Activated gamma-delta T cell treated with Interleukin-2 at 50 U/mL for 16 hours (primary cell): ENCODE measurements around the gene OR51B4.
"Not testable (repeated sequence)": the region's sequence is repeated elsewhere in the genome, so short reads cannot be mapped to it uniquely, and the experiment has no call there.

Experiments
- DNase-seq: peaks from one replicate; pipeline ENCODE4 v3.0.0-alpha.2; 2020

OR51B4 gene

GRCh38 chr11:5272395-5273017 lies 29.2 kb downstream of the OR51B4 start:
- no peak for DNase-seq

DNA sequence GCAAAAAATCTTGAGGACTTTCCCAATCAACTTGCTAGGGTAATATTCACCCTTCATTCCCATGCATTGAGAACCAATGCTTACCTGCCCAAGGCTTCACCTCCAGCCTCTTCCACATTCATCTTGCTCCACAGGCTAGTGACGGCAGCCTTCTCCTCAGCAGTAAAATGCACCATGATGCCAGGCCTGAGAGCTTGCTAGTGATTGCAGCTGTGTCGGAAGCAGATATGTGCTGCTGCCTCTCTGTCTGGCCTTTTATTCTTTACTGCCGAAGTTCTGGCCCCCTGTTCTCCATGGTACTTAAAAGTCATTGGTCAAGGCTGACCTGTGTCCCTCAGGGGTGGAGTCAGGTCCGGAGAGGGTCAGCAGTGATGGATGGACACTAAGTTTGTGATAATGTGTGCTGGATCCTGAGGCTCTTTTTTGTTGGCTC lies 32.0 kb downstream of the OR51B4 start, which contains the start of gene HBE1:
Gene HBE1 (minus strand): TSS at position 231 of the 433 bp plus-strand sequence. CDS start 55 bp downstream, at position 176.
- DNase-seq = no peak

GRCh38 chr11:5267033-5267563 lies 34.6 kb downstream of the OR51B4 start:
- no peak for DNase-seq

DNA sequence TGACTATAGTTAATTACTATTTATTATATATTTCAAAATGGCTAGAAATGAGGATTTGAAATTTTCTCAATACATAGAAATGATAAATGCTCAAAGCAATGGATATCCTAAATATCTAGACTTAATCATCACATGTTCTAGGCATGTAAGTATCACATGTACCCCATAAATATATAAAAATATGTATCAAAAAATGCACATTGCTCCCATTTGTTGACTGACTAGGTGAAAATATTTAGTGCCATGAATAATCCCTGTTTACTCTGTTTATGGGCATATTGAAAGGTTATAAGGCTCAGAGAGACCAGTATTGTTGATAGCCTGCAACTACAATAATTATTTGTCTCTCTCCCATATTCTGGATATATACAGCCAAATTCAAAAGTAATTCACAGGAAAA lies 35.1 kb downstream of the OR51B4 start:
- DNase-seq = no peak

DNA sequence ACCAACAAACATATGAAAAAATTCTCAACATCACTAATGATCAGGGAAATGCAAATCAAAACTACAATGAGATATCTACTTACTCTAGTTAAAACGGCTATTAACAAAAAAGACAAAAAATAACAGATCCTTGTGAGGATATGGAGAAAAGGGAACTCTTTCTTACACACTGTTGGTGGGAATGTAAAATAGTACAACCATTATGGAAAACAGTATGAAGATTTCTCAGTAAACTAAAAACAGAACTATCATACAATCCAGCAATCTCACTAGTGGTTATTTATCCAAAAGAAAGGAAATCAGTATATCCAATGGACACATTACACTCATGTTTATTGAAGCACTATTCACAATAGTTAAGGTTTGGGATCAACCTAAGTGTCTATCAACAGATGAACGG lies 35.9 kb downstream of the OR51B4 start:
- no peak for DNase-seq

DNA sequence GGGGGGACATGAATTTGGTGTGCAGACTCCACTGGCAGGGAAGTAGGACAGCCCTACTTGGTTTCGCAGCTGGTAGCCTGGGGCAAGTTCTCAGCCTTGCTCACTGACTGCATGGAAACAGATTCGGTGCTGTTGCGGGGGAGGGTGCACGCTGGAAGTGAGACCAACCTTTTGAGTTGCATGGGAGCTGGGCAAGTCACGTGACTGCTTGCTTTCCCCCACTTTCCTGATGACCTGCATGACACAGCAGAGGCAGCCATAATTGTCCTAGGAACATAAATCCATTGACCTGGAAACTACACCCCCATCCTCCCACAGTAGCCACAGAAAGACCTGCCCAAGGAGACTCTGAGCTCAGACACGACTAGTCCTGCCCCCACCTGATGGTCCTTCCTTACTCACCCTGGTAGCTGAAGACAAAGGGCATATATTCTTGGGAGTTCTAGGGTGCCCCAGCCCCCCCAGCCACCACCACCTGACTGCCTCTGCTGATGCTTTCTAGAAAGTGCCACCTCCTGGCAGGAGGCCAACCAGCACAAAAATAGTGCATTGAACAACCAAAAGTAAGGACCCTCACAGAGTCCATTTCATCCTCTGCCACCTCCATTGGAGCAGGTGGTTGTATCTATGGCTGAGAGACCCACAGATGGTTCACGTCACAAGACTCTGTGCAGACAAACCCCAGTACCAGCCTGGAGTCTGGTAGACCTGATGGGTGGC lies 43.0 kb downstream of the OR51B4 start:
- DNase-seq = no peak

GRCh38 chr11:5257296-5257695 lies 44.5 kb downstream of the OR51B4 start:
- no peak for DNase-seq

DNA sequence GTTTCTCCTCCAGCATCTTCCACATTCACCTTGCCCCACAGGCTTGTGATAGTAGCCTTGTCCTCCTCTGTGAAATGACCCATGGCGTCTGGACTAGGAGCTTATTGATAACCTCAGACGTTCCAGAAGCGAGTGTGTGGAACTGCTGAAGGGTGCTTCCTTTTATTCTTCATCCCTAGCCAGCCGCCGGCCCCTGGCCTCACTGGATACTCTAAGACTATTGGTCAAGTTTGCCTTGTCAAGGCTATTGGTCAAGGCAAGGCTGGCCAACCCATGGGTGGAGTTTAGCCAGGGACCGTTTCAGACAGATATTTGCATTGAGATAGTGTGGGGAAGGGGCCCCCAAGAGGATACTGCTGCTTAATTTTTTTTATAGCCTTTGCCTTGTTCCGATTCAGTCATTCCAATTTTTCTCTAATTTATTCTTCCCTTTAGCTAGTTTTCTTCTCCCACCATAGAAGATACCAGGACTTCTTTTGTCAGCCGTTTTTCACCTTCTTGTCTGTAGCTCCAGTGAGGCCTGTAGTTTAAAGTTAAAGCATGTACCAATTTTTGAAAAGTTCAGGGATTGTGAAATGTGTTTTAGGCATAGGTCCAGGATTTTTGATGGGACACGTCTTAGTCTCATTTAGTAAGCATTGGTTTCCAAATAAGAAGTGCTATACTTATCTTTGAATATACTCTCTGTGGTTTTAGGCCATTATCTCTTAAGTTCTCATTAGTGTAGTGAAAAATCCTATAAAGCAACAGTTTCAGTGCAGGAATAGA lies 46.9 kb downstream of the OR51B4 start, which contains the start of gene HBG2:
Gene HBG2 (minus strand): TSS at position 136 of the 768 bp plus-strand sequence. CDS start 53 bp downstream, at position 83.
- DNase-seq = not testable (repeated sequence)

DNA sequence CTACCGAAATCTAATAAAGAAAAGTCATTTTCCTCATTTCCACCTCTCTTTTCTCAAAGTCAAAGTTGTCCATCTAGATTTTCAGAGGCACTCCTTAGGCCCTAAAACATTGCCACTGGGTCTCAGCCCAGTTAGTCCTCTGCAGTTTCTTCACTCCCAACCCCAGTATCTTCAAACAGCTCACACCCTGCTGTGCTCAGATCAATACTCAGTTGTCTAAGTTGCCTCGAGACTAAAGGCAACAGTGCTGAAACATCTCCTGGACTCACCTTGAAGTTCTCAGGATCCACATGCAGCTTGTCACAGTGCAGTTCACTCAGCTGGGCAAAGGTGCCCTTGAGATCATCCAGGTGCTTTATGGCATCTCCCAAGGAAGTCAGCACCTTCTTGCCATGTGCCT lies 47.7 kb downstream of the OR51B4 start:
- DNase-seq = not testable (repeated sequence)

DNA sequence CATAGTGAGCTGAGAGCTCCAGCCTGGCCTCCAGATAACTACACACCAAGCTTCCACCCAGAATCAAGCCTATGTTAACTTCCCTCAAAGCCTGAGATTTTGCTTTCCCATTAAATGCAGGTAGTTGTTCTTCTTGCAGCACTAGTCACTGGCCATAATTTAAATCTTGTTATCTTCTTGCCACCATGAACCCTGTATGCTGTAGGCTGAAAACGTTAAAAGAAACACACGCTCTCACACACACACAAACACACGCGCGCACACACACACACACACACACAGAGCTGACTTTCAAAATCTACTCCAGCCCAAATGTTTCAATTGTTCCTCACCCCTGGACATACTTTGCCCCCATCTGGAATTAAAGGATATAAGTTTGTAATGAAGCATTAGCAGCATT lies 48.3 kb downstream of the OR51B4 start:
- DNase-seq = not testable (repeated sequence)

GRCh38 chr11:5252919-5253265 lies 48.9 kb downstream of the OR51B4 start:
- no peak for DNase-seq

GRCh38 chr11:5252192-5252918 lies 49.4 kb downstream of the OR51B4 start:
- no peak for DNase-seq

GRCh38 chr11:5251746-5252145 lies 50.0 kb downstream of the OR51B4 start:
- DNase-seq = no peak
